Measurements from ENCODE around the gene NTRK1. TPM values are rescaled to one million over a fixed set of nuclear protein-coding genes. Genes with fewer than 3 reads are reported as not detected.

Gene NTRK1
- total and polyA plus RNA-seq, 2 donors (not counting 1 experiment from before 2014, with no cell fraction given): not detected

GRCh38 chr1:156905651-156906050 lies 45.0 kb downstream of the NTRK1 start:
- POLR2A ChIA-PET: no interaction called here

More at GRCh38 chr1:156905651-156906050, 45.0 kb downstream of the NTRK1 start:
- no peaks in the 10 kb centered on the region for H3K79me2 ChIP-seq (ENCODE audit: control insufficient read depth, insufficient read depth, low read length)
- H3K4me1 Mint-ChIP-seq: peaks cover 2% of the 10 kb centered on the region
- H3K4me3 ChIP-seq (ENCODE audit: control extremely low read depth in 1 of 5, extremely low read depth in 1 of 5, insufficient read depth in 1 of 5, low read depth in 2 of 5, low read length in 4 of 5): no peak overlapping the region
- no peak overlapping the region for H3K4me3 Mint-ChIP-seq
- no peak overlapping the region for H3K27ac ChIP-seq (ENCODE audit: low read length in 2 of 2)
- no peak overlapping the region for H2AFZ ChIP-seq (ENCODE audit: insufficient read depth, low read depth, low read length, poor library complexity, severe bottlenecking)
- peaks cover 0 to 11% (median 0%) of the 10 kb centered on the region in 3 donors for H3K9me3 ChIP-seq (ENCODE audit: control extremely low read depth in 1 of 3, control insufficient read depth in 2 of 3, insufficient read depth in 1 of 3, low read length in 2 of 3)
- WGBS (ENCODE audit: insufficient coverage): 56% methylated on average over 4 of the region's 4 CpGs
- H4K20me1 ChIP-seq (ENCODE audit: control insufficient read depth, insufficient read depth, low read length, poor library complexity, severe bottlenecking): no peaks in the 10 kb centered on the region
- H3K36me3 ChIP-seq (replicated peaks in 1 of 2; ENCODE audit: control extremely low read depth in 1 of 2, control insufficient read depth in 1 of 2, extremely low read depth in 1 of 2, insufficient read depth in 2 of 2, low read length in 1 of 2): no peaks in the 10 kb centered on the region
- peaks cover 0 to 26% (median 1%) of the 10 kb centered on the region in 4 experiments for H3K27me3 ChIP-seq (replicated peaks in 1 of 4; ENCODE audit: control extremely low read depth in 1 of 4, control insufficient read depth in 3 of 4, insufficient read depth in 4 of 4, low read length in 3 of 4)
- no peak overlapping the region for H3K4me2 ChIP-seq (replicated peaks; ENCODE audit: low read depth, low read length, poor library complexity, severe bottlenecking)
- CTCF ChIA-PET: no interaction called here
- no peak overlapping the region for H3K27ac Mint-ChIP-seq
- ATAC-seq (ENCODE audit: low read depth) (no peak), DNase-seq (no peak)
- H3K9me3 Mint-ChIP-seq (ENCODE audit: insufficient read depth): no peaks in the 10 kb centered on the region
- H3K9ac ChIP-seq (ENCODE audit: low read length): no peak overlapping the region
- TF ChIP-seq CTCF (IDR thresholded peaks at IDR 0.05) (no peak), EZH2 (IDR thresholded peaks at IDR 0.05; ENCODE audit: borderline replicate concordance, insufficient read depth, low read depth, low read length, poor library complexity, severe bottlenecking) (no peak)
- intact Hi-C loops (cut with micrococcal nuclease): no loop called here
- peaks cover 23% of the 10 kb centered on the region for H3K27me3 Mint-ChIP-seq
- H3K4me1 ChIP-seq (ENCODE audit: control insufficient read depth in 2 of 2, insufficient read depth in 2 of 2, low read length in 2 of 2): no peaks in the 10 kb centered on the region

Measured in B cell (primary cell).